ENCODE results near the gene ZNF273.

ZNF273 gene

DNA sequence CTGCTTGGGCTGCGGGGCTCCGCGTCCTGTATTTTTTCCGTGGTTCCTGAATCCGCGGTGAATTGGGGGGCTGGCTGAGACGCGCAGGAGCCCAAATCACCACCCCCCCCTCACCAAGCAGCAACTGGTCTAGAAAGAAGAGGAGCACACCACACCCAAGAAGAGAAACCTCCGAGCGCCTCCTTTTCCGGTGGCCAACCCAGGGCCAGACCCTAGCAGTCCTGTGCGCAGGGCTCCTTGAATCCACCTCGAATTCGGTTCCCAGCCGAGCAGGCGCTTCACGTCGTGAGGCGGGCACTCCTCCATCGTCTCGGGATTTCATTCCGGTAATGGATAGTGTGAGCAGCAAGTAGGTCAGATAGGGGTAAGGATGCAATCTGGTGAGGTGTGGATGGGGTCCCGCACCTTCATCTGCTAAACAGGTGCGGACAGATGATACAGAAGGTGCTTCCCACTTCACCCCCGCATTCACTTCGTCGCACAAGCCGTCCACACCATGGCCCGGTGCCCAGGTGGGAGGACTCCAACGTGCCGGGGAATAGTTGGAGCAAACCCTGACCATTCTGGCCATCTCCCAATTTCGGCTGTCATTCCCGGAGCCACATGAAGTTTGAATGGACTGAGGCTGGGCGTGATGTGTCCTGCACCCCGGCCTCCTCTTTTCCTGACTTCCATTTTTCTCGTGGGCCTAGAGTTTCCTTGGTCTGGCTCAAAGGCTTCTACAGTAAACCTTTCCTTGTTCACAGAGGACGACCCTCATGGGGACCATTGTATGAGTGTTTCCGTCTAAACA lies 19.8 kb upstream of the ZNF273 start:
- H3K27me3 ChIP-seq (ENCODE audit: low read depth, low read length): no peaks in the 10 kb centered on the region
- no peak overlapping the region for H3K4me2 ChIP-seq (ENCODE audit: low read length)
- H3K4me3 ChIP-seq (ENCODE audit: low read length): no peak overlapping the region

DNA sequence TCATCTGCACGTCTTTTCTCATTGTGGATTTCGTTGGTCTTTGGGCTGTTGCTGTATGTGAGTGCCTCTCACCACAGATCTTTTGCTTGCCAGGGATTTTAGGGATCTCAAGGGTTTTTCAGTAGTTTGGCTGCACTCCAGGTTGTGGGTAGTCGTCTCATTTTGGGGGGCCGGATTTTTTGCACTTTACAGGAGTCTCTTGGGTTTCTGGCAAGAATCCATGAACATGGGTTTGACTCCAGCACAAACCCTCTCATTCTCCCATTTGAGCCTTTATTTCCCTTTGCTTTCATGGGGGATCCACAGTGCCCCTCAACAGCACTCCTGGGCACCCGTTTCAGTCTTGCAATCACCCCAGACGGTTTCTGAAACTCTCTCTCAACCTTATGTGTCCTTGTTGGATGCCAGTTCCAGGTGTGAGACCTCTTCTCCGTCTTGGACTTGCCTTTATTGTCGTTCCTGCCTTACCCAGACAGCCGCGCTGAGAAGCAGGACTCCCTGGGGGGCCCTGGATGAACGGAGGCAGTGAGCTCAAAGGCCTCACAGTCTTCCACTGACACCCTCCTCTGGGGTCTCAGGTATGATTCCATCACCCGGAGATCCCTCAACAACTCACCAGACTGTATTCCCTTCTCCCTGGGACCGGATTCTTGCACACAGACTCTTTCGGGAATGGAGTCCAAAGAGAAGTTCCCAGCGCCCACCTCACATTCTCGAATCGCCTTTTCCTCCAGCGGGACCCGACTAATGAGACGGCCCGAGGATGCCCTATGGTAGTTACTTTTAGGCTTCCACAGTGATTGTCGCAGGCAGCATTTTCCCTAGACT lies 18.8 kb upstream of the ZNF273 start:
- no peak overlapping the region for H3K4me2 ChIP-seq (ENCODE audit: low read length)
- no peaks in the 10 kb centered on the region for H3K4me1 ChIP-seq (ENCODE audit: low read length)
- H3K4me3 ChIP-seq (ENCODE audit: low read length): no peak overlapping the region
- no peaks in the 10 kb centered on the region; the same call in 1 of the 2 replicates for H3K9me3 ChIP-seq (ENCODE audit: insufficient read depth, low read length)
- no peaks in the 10 kb centered on the region for H3K79me2 ChIP-seq (ENCODE audit: low read length)
- H3K36me3 ChIP-seq (replicated peaks; ENCODE audit: low read depth, low read length): no peaks in the 10 kb centered on the region
- H2AFZ ChIP-seq (ENCODE audit: low read depth, low read length): no peak overlapping the region
- H3K27ac ChIP-seq (ENCODE audit: low read length): no peak overlapping the region
- no peaks in the 10 kb centered on the region for H4K20me1 ChIP-seq (ENCODE audit: insufficient read depth, low read length)
- no peak overlapping the region for H3K9ac ChIP-seq (ENCODE audit: low read length)
- H3K27me3 ChIP-seq (ENCODE audit: low read depth, low read length): no peaks in the 10 kb centered on the region
- TF ChIP-seq, protein P1, sequence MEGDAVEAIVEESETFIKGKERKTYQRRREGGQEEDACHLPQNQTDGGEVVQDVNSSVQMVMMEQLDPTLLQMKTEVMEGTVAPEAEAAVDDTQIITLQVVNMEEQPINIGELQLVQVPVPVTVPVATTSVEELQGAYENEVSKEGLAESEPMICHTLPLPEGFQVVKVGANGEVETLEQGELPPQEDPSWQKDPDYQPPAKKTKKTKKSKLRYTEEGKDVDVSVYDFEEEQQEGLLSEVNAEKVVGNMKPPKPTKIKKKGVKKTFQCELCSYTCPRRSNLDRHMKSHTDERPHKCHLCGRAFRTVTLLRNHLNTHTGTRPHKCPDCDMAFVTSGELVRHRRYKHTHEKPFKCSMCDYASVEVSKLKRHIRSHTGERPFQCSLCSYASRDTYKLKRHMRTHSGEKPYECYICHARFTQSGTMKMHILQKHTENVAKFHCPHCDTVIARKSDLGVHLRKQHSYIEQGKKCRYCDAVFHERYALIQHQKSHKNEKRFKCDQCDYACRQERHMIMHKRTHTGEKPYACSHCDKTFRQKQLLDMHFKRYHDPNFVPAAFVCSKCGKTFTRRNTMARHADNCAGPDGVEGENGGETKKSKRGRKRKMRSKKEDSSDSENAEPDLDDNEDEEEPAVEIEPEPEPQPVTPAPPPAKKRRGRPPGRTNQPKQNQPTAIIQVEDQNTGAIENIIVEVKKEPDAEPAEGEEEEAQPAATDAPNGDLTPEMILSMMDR (IDR thresholded peaks at IDR 0.05; ENCODE audit: low read depth, low read length): no peak
- no peak for TF ChIP-seq EZH2phosphoT487 (IDR thresholded peaks at IDR 0.05; ENCODE audit: low read depth)

More for the DNA sequence above, 19.8 kb upstream of the ZNF273 start:
- no peaks in the 10 kb centered on the region; the same call in 1 of the 2 replicates for H3K9me3 ChIP-seq (ENCODE audit: insufficient read depth, low read length)
- H3K27ac ChIP-seq (ENCODE audit: low read length): no peak overlapping the region
- H3K36me3 ChIP-seq (replicated peaks; ENCODE audit: low read depth, low read length): no peaks in the 10 kb centered on the region
- H3K79me2 ChIP-seq (ENCODE audit: low read length): no peaks in the 10 kb centered on the region
- H3K4me1 ChIP-seq (ENCODE audit: low read length): no peaks in the 10 kb centered on the region
- H4K20me1 ChIP-seq (ENCODE audit: insufficient read depth, low read length): no peaks in the 10 kb centered on the region
- no peak overlapping the region for H3K9ac ChIP-seq (ENCODE audit: low read length)
- TF ChIP-seq, protein P1 (IDR thresholded peaks at IDR 0.05; ENCODE audit: low read depth, low read length): no peak
- no peak for TF ChIP-seq EZH2phosphoT487 (IDR thresholded peaks at IDR 0.05; ENCODE audit: low read depth)
- no peak overlapping the region for H2AFZ ChIP-seq (ENCODE audit: low read depth, low read length)

DNA sequence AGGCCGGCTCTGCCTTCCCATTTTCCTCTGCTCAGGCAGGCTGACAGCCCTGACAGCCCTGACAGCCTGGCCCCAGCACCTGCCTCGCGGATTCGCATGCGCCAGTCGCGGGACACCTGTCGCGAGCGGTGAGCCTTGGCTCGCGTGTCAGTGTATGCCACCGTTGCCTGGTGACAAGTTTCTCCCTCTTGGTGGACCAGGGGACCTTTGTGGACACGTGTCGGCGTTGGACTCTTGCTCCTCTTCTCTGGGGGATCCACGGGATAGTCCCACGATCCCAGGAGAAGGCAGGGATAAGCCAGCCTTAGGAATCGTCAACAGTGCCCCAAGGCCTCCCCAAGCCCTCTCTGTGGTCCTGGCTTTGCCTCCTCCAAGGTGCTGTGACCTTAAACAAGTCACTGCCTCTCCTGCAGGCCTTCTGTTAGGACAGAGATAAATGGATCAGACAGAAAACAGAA lies 18.1 kb upstream of the ZNF273 start:
- no peak overlapping the region for H3K4me3 ChIP-seq (ENCODE audit: low read length)
- no peaks in the 10 kb centered on the region for H3K79me2 ChIP-seq (ENCODE audit: low read length)
- H3K4me2 ChIP-seq (ENCODE audit: low read length): no peak overlapping the region
- H4K20me1 ChIP-seq (ENCODE audit: insufficient read depth, low read length): no peaks in the 10 kb centered on the region
- no peak overlapping the region for H2AFZ ChIP-seq (ENCODE audit: low read depth, low read length)
- H3K27me3 ChIP-seq (ENCODE audit: low read depth, low read length): no peaks in the 10 kb centered on the region
- H3K9me3 ChIP-seq (ENCODE audit: insufficient read depth, low read length): no peaks in the 10 kb centered on the region
- no peaks in the 10 kb centered on the region for H3K36me3 ChIP-seq (replicated peaks; ENCODE audit: low read depth, low read length)
- H3K4me1 ChIP-seq (ENCODE audit: low read length): no peaks in the 10 kb centered on the region
- H3K27ac ChIP-seq (ENCODE audit: low read length): no peak overlapping the region
- H3K9ac ChIP-seq (ENCODE audit: low read length): no peak overlapping the region
- TF ChIP-seq, protein P1 (IDR thresholded peaks at IDR 0.05; ENCODE audit: low read depth, low read length): no peak
- no peak for TF ChIP-seq EZH2phosphoT487 (IDR thresholded peaks at IDR 0.05; ENCODE audit: low read depth)
